HEK293 (cell line): ENCODE results near the gene SLC7A10.

Experiments
- CTCF ChIA-PET: fragments of 350-600 bp; formaldehyde crosslinking; extraction: SDS; loops from one replicate; lab custom pipeline; 2021; ENCODE audit warnings: antibody characterized with exemption; lab: Yijun Ruan, JAX
- POLR2A ChIA-PET: fragments of 300-600 bp; formaldehyde crosslinking; extraction: SDS; loops from one replicate; lab custom pipeline; 2020; ENCODE audit warnings: antibody characterized with exemption, inconsistent platforms; lab: Yijun Ruan, JAX
- H3K27ac ChIP-seq: fragments of 200-500 bp; sonication (Bioruptor generic); 2 replicates; pipeline ENCODE4 v1.5.1; 2014; ENCODE audit warnings: low read depth, low read length, control low read depth, inconsistent platforms; ENCODE audit errors: extremely low read depth
- H3K36me3 ChIP-seq, 2 experiments: fragments of 200-500 bp in 1 of 2; sonication (Bioruptor generic) in 1 of 2; 1 replicate in 1 of 2; 2 replicates in 1 of 2; pipeline ENCODE4 v1.5.1; 2014 to 2017; ENCODE audit warnings: inconsistent platforms in 2 of 2, low read length in 2 of 2; ENCODE audit not compliant: control insufficient read depth in 2 of 2, insufficient read depth in 1 of 2
- H3K4me1 ChIP-seq: fragments of 200-500 bp; sonication (Bioruptor generic); 2 replicates; pipeline ENCODE4 v1.5.1; 2014; ENCODE audit warnings: mild to moderate bottlenecking, low read length, inconsistent platforms; ENCODE audit not compliant: control insufficient read depth, insufficient read depth
- H3K4me3 ChIP-seq: 2 replicates; pipeline ENCODE4 v1.5.1; 2011; ENCODE audit warnings: low read depth, mild to moderate bottlenecking, control low read depth, low read length, moderate library complexity
- H3K9me3 ChIP-seq: fragments of 200-500 bp; sonication (Bioruptor generic); 2 replicates; pipeline ENCODE4 v1.5.1; 2014; ENCODE audit warnings: low read depth, low read length, inconsistent platforms; ENCODE audit not compliant: control insufficient read depth, insufficient read depth
- EGR2 ChIP-seq: fragments of 450-650 bp; formaldehyde crosslinking; IDR thresholded peaks from 2 replicates; pipeline ENCODE4 v1.5.1; 2016; ENCODE audit warnings: low read depth, missing biosample characterization, missing genetic modification characterization
- GLIS2 ChIP-seq: fragments of 450-650 bp; formaldehyde crosslinking; IDR thresholded peaks from 2 replicates; pipeline ENCODE4 v1.5.1; 2016; ENCODE audit warnings: missing biosample characterization, missing genetic modification characterization
- KLF9 ChIP-seq: fragments of 450-650 bp; formaldehyde crosslinking; IDR thresholded peaks from 2 replicates; pipeline ENCODE4 v1.5.1; 2016; ENCODE audit warnings: missing biosample characterization, missing genetic modification characterization, low read depth
- SALL2 ChIP-seq: fragments of 450-650 bp; formaldehyde crosslinking; IDR thresholded peaks from 2 replicates; pipeline ENCODE4 v1.5.0; 2017; ENCODE audit warnings: missing biosample characterization, mild to moderate bottlenecking, missing genetic modification characterization, borderline replicate concordance
- SP2 ChIP-seq: fragments of 450-650 bp; formaldehyde crosslinking; IDR thresholded peaks from 2 replicates; pipeline ENCODE4 v1.5.1; 2016; ENCODE audit warnings: missing biosample characterization, missing genetic modification characterization
- SP7 ChIP-seq: fragments of 450-650 bp; formaldehyde crosslinking; IDR thresholded peaks from 2 replicates; pipeline ENCODE4 v1.5.1; 2016; ENCODE audit warnings: missing biosample characterization, missing genetic modification characterization
- ZBTB49 ChIP-seq: fragments of 450-650 bp; formaldehyde crosslinking; IDR thresholded peaks from 2 replicates; pipeline ENCODE4 v1.5.1; 2016; ENCODE audit warnings: missing biosample characterization, missing genetic modification characterization, low read depth
- ZEB2 ChIP-seq: fragments of 450-650 bp; formaldehyde crosslinking; IDR thresholded peaks from 2 replicates; pipeline ENCODE4 v1.5.1; 2016; ENCODE audit warnings: missing biosample characterization, missing genetic modification characterization
- ZNF132 ChIP-seq: fragments of 450-650 bp; formaldehyde crosslinking; IDR thresholded peaks from 2 replicates; pipeline ENCODE4 v1.5.1; 2017; ENCODE audit warnings: missing biosample characterization, missing genetic modification characterization, borderline replicate concordance
- ZNF155 ChIP-seq: fragments of 450-650 bp; formaldehyde crosslinking; IDR thresholded peaks from 2 replicates; pipeline ENCODE4 v1.5.1; 2016; ENCODE audit warnings: missing biosample characterization, missing genetic modification characterization
- ZNF16 ChIP-seq: fragments of 450-650 bp; formaldehyde crosslinking; IDR thresholded peaks from 2 replicates; pipeline ENCODE4 v1.5.1; 2016; ENCODE audit warnings: low read depth, missing biosample characterization, missing genetic modification characterization
- ZNF169 ChIP-seq: fragments of 450-650 bp; formaldehyde crosslinking; IDR thresholded peaks from 2 replicates; pipeline ENCODE4 v1.5.1; 2016; ENCODE audit warnings: missing biosample characterization, missing genetic modification characterization
- ZNF302 ChIP-seq: fragments of 450-650 bp; formaldehyde crosslinking; IDR thresholded peaks from 2 replicates; pipeline ENCODE4 v1.5.1; 2016; ENCODE audit warnings: missing biosample characterization, missing genetic modification characterization, low read depth
- ZNF335 ChIP-seq: fragments of 450-650 bp; formaldehyde crosslinking; conservative IDR thresholded peaks from 2 replicates; pipeline ENCODE4 v1.5.1; 2016; ENCODE audit warnings: missing biosample characterization, missing genetic modification characterization
- ZNF398 ChIP-seq: fragments of 450-650 bp; formaldehyde crosslinking; IDR thresholded peaks from 2 replicates; pipeline ENCODE4 v1.5.1; 2017; ENCODE audit warnings: missing biosample characterization, missing genetic modification characterization
- ZNF518A ChIP-seq: fragments of 450-650 bp; formaldehyde crosslinking; conservative IDR thresholded peaks from 2 replicates; pipeline ENCODE4 v1.5.1; 2016; ENCODE audit warnings: low read depth, missing biosample characterization, missing genetic modification characterization
- ZNF561 ChIP-seq: fragments of 450-650 bp; IDR thresholded peaks from 2 replicates; pipeline ENCODE4 v1.5.1; 2018; ENCODE audit warnings: missing biosample characterization, missing genetic modification characterization, borderline replicate concordance
- ZNF654 ChIP-seq: fragments of 450-650 bp; formaldehyde crosslinking; IDR thresholded peaks from 2 replicates; pipeline ENCODE4 v1.5.1; 2016; ENCODE audit warnings: low read depth, missing biosample characterization, missing genetic modification characterization
- ZNF670 ChIP-seq: fragments of 450-650 bp; formaldehyde crosslinking; IDR thresholded peaks from 2 replicates; pipeline ENCODE4 v1.5.1; 2016; ENCODE audit warnings: missing biosample characterization, missing genetic modification characterization, low read depth
- ZNF707 ChIP-seq: fragments of 450-650 bp; formaldehyde crosslinking; IDR thresholded peaks from 2 replicates; pipeline ENCODE4 v1.5.1; 2016; ENCODE audit warnings: missing biosample characterization, missing genetic modification characterization
- ZNF792 ChIP-seq: fragments of 450-650 bp; formaldehyde crosslinking; IDR thresholded peaks from 2 replicates; pipeline ENCODE4 v1.5.1; 2016; ENCODE audit warnings: missing biosample characterization, missing genetic modification characterization
- ZSCAN18 ChIP-seq: fragments of 450-650 bp; formaldehyde crosslinking; IDR thresholded peaks from 2 replicates; pipeline ENCODE4 v1.5.1; 2016; ENCODE audit warnings: missing biosample characterization, missing genetic modification characterization

SLC7A10 gene

GRCh38 chr19:33232656-33233055 is 7.0 kb upstream of the SLC7A10 start:
- Histone ChIP-seq H3K4me1 (no peaks in the 10 kb centered on the region), H3K9me3 (peaks cover 10% of the 10 kb centered on the region), H3K36me3 (no peaks in the 10 kb centered on the region), H3K27ac (no peak overlapping the region), H3K4me3 (no peak overlapping the region)
- CTCF ChIA-PET = no interaction called here
- POLR2A ChIA-PET = no interaction called here
- TF ChIP-seq SP2 (tag by site-specific recombination) = peak; percentile 41; the same call in 1 of the 2 replicates
- TF ChIP-seq GLIS2 = 0 out of 2 replicates have a peak, but pooled peaks have one; percentile 16
- no peak for TF ChIP-seq ZNF335 (tag by site-specific recombination)

GRCh38 chr19:33231511-33231910 is 5.9 kb upstream of the SLC7A10 start:
- H3K27ac ChIP-seq = no peak overlapping the region
- no peaks in the 10 kb centered on the region for H3K36me3 ChIP-seq
- H3K4me3 ChIP-seq = no peak overlapping the region
- ChIA-PET CTCF (interaction anchor here (0.6 to 1.9 kb wide), 7 partner anchors 11 to 185 kb away, joined by 3 to 6 read pairs (median 4); partner anchors contain the start of gene CEBPA), POLR2A (interaction anchor here (0.7 kb wide), 1 partner anchor 175 kb away, joined by 3 read pairs; no protein-coding TSS in a partner anchor)
- peaks cover 14% of the 10 kb centered on the region for H3K9me3 ChIP-seq
- no peaks in the 10 kb centered on the region for H3K4me1 ChIP-seq
- TF ChIP-seq ZBTB49 (tag by site-specific recombination) (no peak), ZNF302 (no peak), ZNF654 (tag by site-specific recombination) (no peak), ZNF398 (tag by site-specific recombination) (no peak), ZNF132 (tag by site-specific recombination) (no peak), EGR2 (tag by site-specific recombination) (no peak), SALL2 (tag by site-specific recombination) (no peak), ZNF561 (no peak), ZNF169 (tag by site-specific recombination) (no peak), ZNF670 (no peak), SP7 (tag by site-specific recombination) (no peak), KLF9 (tag by site-specific recombination) (no peak), ZNF792 (tag by site-specific recombination) (no peak)

GRCh38 chr19:33229962-33230361 is 4.3 kb upstream of the SLC7A10 start:
- peaks cover 14% of the 10 kb centered on the region for H3K9me3 ChIP-seq
- H3K4me1 ChIP-seq = peaks cover 2% of the 10 kb centered on the region; the same call in 1 of the 2 replicates
- no peak overlapping the region for H3K4me3 ChIP-seq
- POLR2A ChIA-PET = no interaction called here
- no peaks in the 10 kb centered on the region for H3K36me3 ChIP-seq
- CTCF ChIA-PET = interaction anchor here (0.9 kb wide), 1 partner anchor 10 kb away, joined by 4 read pairs; no protein-coding TSS in a partner anchor
- H3K27ac ChIP-seq = no peak overlapping the region
- TF ChIP-seq ZNF670 (no peak), ZEB2 (no peak), ZNF707 (tag by site-specific recombination) (no peak), ZNF518A (no peak), ZSCAN18 (tag by site-specific recombination) (no peak), ZNF16 (tag by site-specific recombination) (no peak), ZNF155 (tag by site-specific recombination) (no peak)
